B cell (primary cell): ENCODE measurements around the gene FAM174C.

Source experiments
- EZH2 ChIP-seq: IDR thresholded peaks from 2 replicates; pipeline ENCODE4 v1.6.1; 2012; ENCODE audit warnings: borderline replicate concordance, low read depth, mild to moderate bottlenecking, moderate library complexity, low read length; ENCODE audit not compliant: insufficient read depth, poor library complexity, severe bottlenecking
- TF ChIP-seq, protein P1 (sequence below): fragments of 200-600 bp; IDR thresholded peaks from one replicate; pipeline ENCODE4 v1.8.0; 2022; ENCODE audit warnings: antibody characterized with exemption, mild to moderate bottlenecking

DNA sequence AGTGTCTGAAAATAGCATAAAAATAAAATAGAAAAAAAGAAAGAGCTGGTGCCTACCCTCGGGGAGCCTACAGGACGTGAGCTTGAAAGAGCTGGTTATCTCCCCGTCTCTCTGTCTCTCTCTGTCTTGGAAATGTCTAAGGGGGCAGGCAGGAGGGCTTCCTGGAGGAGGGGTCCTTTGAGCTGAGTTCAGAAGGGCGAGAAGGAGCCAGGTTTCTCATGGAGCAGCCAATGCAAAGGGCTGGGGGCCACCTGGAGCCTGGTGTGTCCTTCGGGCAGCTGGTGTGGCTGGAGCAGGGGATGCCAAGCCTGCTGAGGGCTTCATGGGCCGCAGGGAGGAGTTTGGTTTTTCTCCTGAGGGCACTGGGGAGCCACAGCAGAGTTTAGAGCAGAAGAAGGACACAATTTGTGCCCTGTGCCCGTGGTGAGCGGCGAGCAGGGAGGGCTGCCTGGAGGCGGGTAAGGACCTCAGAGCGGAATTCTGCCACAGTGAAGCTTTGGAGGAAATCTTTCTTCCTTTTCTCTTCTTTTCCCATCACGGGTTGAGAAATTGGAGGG, 49.0 kb downstream of the FAM174C start:
- TF ChIP-seq, protein P1, sequence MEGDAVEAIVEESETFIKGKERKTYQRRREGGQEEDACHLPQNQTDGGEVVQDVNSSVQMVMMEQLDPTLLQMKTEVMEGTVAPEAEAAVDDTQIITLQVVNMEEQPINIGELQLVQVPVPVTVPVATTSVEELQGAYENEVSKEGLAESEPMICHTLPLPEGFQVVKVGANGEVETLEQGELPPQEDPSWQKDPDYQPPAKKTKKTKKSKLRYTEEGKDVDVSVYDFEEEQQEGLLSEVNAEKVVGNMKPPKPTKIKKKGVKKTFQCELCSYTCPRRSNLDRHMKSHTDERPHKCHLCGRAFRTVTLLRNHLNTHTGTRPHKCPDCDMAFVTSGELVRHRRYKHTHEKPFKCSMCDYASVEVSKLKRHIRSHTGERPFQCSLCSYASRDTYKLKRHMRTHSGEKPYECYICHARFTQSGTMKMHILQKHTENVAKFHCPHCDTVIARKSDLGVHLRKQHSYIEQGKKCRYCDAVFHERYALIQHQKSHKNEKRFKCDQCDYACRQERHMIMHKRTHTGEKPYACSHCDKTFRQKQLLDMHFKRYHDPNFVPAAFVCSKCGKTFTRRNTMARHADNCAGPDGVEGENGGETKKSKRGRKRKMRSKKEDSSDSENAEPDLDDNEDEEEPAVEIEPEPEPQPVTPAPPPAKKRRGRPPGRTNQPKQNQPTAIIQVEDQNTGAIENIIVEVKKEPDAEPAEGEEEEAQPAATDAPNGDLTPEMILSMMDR = no peak
- TF ChIP-seq EZH2 = no peak
